Measurements from ENCODE around the gene APOL2. TPM values are rescaled to one million over a fixed set of nuclear protein-coding genes. Genes with fewer than 3 reads are reported as not detected.

The APOL2 gene, protein sequence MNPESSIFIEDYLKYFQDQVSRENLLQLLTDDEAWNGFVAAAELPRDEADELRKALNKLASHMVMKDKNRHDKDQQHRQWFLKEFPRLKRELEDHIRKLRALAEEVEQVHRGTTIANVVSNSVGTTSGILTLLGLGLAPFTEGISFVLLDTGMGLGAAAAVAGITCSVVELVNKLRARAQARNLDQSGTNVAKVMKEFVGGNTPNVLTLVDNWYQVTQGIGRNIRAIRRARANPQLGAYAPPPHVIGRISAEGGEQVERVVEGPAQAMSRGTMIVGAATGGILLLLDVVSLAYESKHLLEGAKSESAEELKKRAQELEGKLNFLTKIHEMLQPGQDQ
- total RNA-seq: 19.0 and 26.8 TPM in 2 replicates

DNA sequence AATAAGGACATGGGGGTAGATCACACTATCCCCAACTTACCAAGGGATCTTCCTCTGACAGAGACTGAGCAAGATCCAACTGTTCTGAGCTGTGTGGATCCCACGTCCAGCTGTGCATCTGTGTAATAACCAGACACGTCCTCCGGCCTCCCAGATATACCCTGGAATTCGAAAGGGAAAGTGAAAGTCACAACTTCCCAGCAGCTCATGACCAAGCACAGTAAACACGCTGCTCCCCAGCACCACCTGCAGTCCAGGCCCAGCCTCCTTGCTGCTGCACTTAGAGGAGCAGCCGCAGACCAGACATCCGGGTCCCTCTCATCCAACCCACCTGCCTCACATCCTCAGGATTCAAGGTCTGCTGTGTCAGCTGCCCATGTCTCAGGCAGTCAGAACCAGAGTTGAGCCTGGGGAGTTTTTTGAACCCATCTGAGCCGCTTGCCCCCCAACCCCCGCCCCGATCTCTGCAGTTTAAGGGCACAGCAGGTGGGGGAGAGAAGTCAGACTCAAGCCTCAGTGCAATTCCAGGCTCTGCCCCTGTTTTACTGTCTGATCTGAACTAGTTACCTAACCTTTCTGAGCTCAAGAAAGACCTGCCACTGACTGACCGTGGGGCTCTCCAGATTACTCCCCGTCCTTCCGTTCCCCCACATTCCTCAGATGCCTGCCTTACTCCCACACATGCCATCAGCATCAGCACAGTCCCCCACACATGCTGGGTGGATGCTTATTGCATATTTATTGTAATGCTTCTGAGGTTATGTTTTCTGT lies at the start of gene APOL2:
TSS of gene APOL2 (minus strand) at position 127 of the 771 bp plus-strand sequence. CDS start 6,365 bp downstream, outside the sequence.

DNA sequence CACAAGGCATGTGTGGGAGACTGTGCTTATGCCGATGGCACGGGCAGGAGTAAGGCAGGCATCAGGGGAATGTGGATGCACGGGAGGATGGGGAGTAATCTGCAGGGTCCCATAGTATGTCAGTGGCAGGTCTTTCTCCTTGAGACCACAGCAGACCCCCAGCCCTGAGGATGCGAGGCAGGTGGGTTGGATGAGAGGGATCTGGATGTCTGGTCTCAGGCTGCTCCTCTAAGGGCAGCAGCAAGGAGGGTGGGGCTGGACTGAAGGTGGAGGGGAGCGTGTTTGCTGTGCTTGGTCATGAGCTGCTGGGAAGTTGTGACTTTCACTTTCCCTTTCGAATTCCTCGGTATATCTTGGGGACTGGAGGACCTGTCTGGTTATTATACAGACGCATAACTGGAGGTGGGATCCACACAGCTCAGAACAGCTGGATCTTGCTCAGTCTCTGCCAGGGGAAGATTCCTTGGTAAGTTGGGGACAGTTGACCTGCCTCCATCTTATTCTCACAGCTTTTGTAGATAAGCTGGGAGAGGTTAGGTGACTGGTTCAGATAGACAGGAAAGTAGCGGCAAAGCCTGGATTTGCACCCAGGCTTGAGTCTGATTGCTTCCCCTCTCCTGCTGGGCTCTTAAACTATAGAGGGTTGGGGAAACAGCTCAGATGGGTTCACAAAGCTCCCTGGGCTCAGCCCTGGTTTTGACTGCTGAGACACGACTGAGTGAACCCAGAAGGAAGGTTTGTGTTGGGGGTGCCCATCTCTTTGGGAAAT lies 13.6 kb upstream of the APOL2 start, which contains the start of gene APOL1:
TSS of gene APOL1 (plus strand) at position 380 of the 769 bp plus-strand sequence. CDS start 1,823 bp downstream, outside the sequence.

DNA sequence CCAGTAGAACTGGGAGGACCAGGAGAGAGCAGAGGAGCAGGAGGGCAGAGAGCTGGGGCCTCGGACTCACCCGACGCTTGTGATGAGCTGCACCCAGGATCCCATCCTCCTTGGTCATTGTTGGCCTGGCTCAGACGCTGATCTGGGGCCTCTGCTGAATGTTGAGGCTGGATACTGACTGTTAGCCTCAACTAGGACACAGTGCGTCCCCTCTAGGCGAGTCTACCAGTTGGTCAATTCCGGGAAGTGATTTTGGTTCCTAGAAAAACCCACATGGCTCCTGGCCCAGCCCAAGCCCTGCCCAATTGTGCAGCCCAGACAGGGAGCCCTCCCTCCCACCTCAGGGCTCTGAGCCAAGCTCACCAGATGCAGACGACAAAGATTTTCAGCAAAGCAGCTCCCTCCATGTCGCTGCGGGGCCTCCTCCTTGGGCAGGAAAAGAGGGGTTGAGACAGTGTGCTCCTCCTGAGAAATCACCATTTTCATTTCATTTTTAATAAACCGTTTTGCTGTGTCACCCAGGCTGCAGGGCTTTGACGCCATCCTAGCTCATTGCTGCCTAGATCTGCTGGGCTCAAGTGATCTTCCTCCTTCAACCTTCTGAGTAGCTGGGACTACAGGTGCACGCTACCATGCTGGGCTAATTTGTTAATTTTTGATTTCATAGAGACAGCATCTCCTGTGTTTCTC lies 37.6 kb downstream of the APOL2 start, which contains the start of gene APOL4:
TSS of gene APOL4 (minus strand) at position 180 of the 690 bp plus-strand sequence. CDS start at position 105, 75 bp downstream.

Small RNAs within 50 kb of the gene (small RNA-seq; reads per million reads assigned to genes)
- not detected for gene MIR6819

Other genes starting within 250 kb of the APOL2 start
- 126 and 156 TPM in 2 replicates for gene RBFOX2, start 210.7 kb downstream of the APOL2 start, total RNA-seq
- gene APOL3, start 78.8 kb downstream of the APOL2 start, total RNA-seq: 14.1 and 29.0 TPM in 2 replicates
- gene APOL4, start 37.7 kb downstream of the APOL2 start, total RNA-seq: 0.20 and 1.8 TPM in 2 replicates
- 3.1 and 10.3 TPM in 2 replicates for gene APOL1, start 13.6 kb upstream of the APOL2 start, total RNA-seq
- gene MYH9, start 148.4 kb upstream of the APOL2 start, total RNA-seq: 194 and 267 TPM in 2 replicates
- gene TXN2, start 242.1 kb upstream of the APOL2 start, total RNA-seq: 18.2 and 27.6 TPM in 2 replicates

Data from subcutaneous preadipocyte (primary cell).